Activated CD8-positive, alpha-beta memory T cell treated with anti-CD3 and anti-CD28 coated beads, Interleukin-2, amount 10 ng/mL, durations not matched to agents 7 days and 5 days (primary cell): Measurements from ENCODE around the gene TXNRD2. TPM values are rescaled to one million over a fixed set of nuclear protein-coding genes. Genes with fewer than 3 reads are reported as not detected.
"Not testable (repeated sequence)": the region's sequence is repeated elsewhere in the genome, so short reads cannot be mapped to it uniquely, and the experiment has no call there.

Source experiments
- ATAC-seq: fragments of 150-1000 bp; cut with Tn5 transposase; one replicate; pipeline ENCODE4 v1.10.0; 2021; ENCODE audit warnings: moderate library complexity
- CTCF ChIA-PET: fragments of 350-600 bp; sonication (Branson Sonifier 250); formaldehyde crosslinking; loops from one replicate; lab custom pipeline; 2021; ENCODE audit warnings: antibody characterized with exemption; lab: Charles Lee
- DNase-seq: peaks from one replicate; pipeline ENCODE4 v3.0.0-alpha.2; 2020
- H3K27ac Mint-ChIP-seq: one replicate; pipeline ENCODE4 v1.8.0; 2021; ENCODE audit warnings: mild to moderate bottlenecking, mixed read lengths
- H3K27me3 Mint-ChIP-seq: one replicate; pipeline ENCODE4 v1.8.0; 2021; ENCODE audit warnings: mixed read lengths
- H3K36me3 Mint-ChIP-seq: one replicate; pipeline ENCODE4 v1.8.0; 2021; ENCODE audit warnings: mild to moderate bottlenecking, mixed read lengths
- H3K4me1 Mint-ChIP-seq: one replicate; pipeline ENCODE4 v1.8.0; 2021; ENCODE audit warnings: mixed read lengths
- H3K4me3 Mint-ChIP-seq: one replicate; pipeline ENCODE4 v1.8.0; 2021; ENCODE audit warnings: mild to moderate bottlenecking, moderate library complexity, mixed read lengths
- H3K9me3 Mint-ChIP-seq: one replicate; pipeline ENCODE4 v1.8.0; 2022; ENCODE audit warnings: low read depth, mixed read lengths
- total RNA-seq, 2 experiments: library from RNA; stranded (reverse); gene quantifications; one replicate each; pipeline ENCODE4 v1.2.3, GENCODE V29; 2021

Gene TXNRD2
- total RNA-seq, 2 experiments from 2014 or later, result 20.5 to 23.1 TPM

DNA sequence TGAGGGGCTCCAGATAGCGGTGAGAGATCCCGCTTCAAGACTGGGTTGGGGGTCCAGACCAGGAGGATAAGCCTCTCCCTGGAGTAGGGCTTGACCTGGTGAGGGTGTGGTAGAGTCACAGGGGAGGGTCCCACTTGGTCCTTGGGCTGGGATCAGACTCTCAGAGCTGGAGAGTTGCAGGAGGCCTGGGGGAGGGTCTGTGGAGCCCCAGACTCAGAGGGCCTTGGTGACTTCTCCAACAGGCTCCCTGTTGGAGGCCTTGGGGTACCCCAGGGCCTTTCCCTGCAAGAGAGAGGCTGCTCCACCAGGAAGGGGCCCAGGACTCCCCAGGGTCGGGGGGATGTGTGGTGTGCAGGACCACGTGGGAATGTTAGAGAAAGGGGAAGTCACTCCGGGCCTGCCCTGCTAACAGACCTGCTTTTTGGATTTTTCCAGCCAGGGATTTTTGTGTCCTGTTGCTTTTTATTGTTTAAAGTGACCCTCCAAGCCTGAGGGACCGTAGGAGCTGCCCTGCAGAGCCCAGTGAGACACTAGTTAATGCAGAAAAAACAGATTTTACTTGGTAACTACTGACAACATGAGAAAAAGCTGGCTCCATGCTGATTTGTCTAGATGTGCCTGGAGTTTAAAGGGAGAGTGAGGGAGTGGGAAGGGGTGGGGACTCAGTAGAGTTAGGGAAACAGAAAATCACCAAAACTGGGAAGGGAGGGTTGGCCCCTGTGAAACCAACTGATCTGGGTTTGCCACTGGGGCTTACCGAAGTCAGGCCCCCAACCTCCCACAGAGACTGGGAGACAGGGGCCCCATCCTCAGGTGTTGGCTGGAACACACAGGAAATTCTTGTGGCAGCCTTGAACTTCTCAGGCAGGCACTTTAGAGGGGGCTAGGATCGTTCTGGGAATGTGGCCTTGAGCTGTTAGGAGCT, 801 bp upstream of the TXNRD2 start:
- ATAC-seq (peak; percentile 28), DNase-seq (no peak)
- CTCF ChIA-PET, result interaction anchor here (0.7 to 3.6 kb wide), 5 partner anchors 14 to 212 kb away, joined by 3 to 11 read pairs (median 9); no protein-coding TSS in a partner anchor

DNA sequence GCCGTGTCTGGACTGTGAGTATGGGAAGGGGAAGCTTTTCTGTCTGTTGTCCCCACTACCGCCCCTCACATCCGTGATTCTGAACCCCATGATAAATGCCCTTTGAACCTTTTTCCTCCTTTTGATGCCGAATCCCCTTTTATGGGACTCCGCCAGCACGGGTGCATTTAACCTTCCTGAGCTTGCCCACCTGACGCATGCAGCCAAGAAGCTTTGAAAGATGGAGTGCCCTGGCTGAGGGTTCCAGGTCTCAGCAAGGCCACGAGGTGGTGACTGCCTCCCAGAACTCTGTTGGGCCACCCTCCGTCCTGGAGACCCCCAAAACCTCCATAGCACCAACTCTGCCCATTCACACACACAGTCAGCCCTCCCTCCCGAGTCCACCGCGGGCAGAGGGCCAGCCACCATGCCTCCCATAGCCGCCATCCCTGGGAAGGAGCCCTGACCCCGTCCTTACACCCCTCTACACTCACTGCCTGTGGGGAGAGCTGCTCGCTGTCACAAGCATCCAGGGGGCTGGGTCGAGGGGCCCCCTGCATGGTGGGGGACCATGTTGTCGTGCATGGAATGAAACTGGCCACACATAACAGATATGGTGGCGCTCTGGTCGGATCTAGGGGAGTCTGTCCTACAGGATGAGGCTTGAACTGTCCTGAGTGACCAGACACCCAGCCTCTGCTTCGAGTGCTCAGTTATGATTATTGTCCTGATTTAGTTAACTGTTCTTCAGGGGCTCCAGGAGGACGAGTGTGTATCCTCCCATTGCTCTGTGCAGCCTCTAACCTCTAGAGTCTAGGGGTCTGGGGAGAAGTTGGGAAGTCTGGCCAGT, 868 bp downstream of the TXNRD2 start:
- H3K27ac Mint-ChIP-seq, result peak overlapping the region; percentile 96
- H3K9me3 Mint-ChIP-seq, result peaks cover 6% of the 10 kb centered on the region
- H3K4me3 Mint-ChIP-seq, result peak overlapping the region; percentile 96
- ATAC-seq, result no peak
- DNase-seq, result no peak
- H3K27me3 Mint-ChIP-seq, result no peaks in the 10 kb centered on the region
- peaks cover 20% of the 10 kb centered on the region for H3K4me1 Mint-ChIP-seq
- CTCF ChIA-PET, result interaction anchor here (2.3 to 3.6 kb wide), 2 partner anchors 30 to 210 kb away, joined by 11 read pairs; no protein-coding TSS in a partner anchor
- H3K36me3 Mint-ChIP-seq, result peaks cover 13% of the 10 kb centered on the region

More for the DNA sequence above, 801 bp upstream of the TXNRD2 start:
- Mint-ChIP-seq H3K4me1 (peaks cover 28% of the 10 kb centered on the region), H3K4me3 (peak overlapping the region; percentile 96), H3K9me3 (no peaks in the 10 kb centered on the region), H3K27me3 (no peaks in the 10 kb centered on the region), H3K36me3 (peaks cover 4% of the 10 kb centered on the region), H3K27ac (peak overlapping the region; percentile 96)

DNA sequence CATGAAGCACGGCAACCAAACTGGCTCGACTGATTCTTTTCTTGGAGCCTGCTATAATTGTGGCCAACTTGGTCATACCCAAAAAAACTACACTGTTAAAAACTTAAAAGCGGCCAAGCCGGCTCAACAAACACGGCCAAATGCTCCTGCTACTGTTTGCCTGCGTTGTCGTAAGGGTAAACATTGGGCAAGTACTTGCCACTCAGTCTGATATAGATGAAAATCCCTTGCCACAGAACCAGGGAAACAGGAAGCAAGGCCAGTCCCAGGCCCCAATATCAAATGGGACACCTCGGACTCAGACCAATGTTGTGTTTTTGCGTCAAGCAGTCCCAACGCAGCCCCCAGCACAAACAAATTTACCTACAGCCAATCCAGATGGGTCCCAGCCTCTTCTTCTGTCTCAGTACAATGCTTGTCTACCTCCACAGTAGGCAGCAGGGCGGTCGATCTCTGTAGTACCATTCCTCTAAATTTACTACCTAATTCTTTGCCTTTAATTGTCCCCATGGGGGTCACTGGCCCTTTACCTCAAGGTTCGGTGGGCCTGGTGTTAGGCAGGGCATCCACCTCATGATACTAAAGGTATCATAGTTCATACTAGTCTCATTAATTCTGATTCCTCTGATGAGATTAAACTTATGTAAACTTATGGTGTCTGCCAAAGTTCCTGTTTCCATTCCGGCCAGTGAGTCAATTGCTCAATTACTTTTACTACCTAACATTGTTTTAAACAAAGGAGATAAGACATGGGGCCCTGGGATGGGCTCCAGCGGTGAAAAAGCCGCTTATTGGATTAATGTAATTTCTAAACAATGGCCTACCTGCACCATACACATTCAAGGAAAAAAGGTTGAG, 3.8 kb downstream of the TXNRD2 start:
- H3K36me3 Mint-ChIP-seq, result peaks cover 16% of the 10 kb centered on the region
- no peak for ATAC-seq
- H3K4me1 Mint-ChIP-seq, result peaks cover 10% of the 10 kb centered on the region
- no peak overlapping the region for H3K27ac Mint-ChIP-seq
- peaks cover 6% of the 10 kb centered on the region for H3K9me3 Mint-ChIP-seq
- no peaks in the 10 kb centered on the region for H3K27me3 Mint-ChIP-seq
- no peak overlapping the region for H3K4me3 Mint-ChIP-seq
- CTCF ChIA-PET, result no interaction called here
- DNase-seq, result no peak

DNA sequence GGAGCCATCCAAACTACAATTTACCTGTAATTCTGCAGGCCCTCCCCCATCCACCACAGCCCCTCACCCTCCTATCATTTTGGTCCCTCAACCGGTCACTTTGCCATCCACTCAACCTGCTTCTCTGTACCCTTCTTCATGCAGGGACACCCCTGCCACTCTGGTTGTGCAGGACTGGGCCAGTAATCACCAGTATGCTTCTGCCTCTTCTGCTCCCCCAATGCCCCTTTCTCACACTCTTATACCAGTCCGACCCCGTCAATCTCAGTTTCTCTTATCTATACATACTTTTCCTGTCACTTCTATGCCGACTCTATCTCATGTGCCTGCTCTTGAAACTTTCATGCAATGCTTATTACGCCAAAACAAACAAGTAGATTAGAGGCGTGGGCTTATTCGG, 5.1 kb downstream of the TXNRD2 start:
- CTCF ChIA-PET, result no interaction called here
- H3K4me1 Mint-ChIP-seq, result peaks cover 5% of the 10 kb centered on the region

DNA sequence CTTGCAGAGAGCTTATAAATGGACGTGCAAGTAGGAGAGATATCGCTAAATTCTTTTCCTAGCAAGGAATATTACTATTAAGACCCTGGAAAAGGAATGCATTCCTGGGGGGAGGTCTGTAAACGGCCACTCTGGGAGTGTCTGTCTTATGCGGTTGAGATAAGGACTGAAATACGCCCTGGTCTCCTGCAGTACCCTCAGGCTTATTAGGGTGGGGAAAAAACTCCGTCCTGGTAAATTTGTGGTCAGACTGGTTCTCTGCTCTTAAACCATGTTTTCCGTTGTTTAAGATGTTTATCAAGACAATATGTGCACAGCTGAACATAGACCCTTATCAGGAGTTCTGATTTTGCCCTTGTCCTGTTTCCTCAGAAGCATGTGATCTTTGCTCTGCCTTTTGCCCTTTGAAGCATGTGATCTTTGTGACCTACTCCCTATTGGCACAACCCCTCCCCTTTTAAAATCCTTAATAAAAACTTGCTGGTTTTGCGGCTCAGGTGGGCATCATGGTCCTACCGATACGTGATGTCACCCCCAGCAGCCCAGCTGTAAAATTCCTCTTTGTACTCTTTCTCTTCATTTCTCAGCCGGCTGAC, 6.4 kb downstream of the TXNRD2 start:
- ATAC-seq, H3K27ac Mint-ChIP-seq, CTCF ChIA-PET, H3K4me3 Mint-ChIP-seq, H3K4me1 Mint-ChIP-seq, H3K9me3 Mint-ChIP-seq, H3K27me3 Mint-ChIP-seq, DNase-seq: not testable (repeated sequence)
- H3K36me3 Mint-ChIP-seq, result peaks cover 16% of the 10 kb centered on the region

More for the DNA sequence above, 5.1 kb downstream of the TXNRD2 start:
- no peak overlapping the region for H3K27ac Mint-ChIP-seq
- no peak overlapping the region for H3K4me3 Mint-ChIP-seq
- ATAC-seq (no peak), DNase-seq (no peak)
- H3K9me3 Mint-ChIP-seq, result peaks cover 6% of the 10 kb centered on the region
- H3K27me3 Mint-ChIP-seq, result no peaks in the 10 kb centered on the region
- peaks cover 16% of the 10 kb centered on the region for H3K36me3 Mint-ChIP-seq

DNA sequence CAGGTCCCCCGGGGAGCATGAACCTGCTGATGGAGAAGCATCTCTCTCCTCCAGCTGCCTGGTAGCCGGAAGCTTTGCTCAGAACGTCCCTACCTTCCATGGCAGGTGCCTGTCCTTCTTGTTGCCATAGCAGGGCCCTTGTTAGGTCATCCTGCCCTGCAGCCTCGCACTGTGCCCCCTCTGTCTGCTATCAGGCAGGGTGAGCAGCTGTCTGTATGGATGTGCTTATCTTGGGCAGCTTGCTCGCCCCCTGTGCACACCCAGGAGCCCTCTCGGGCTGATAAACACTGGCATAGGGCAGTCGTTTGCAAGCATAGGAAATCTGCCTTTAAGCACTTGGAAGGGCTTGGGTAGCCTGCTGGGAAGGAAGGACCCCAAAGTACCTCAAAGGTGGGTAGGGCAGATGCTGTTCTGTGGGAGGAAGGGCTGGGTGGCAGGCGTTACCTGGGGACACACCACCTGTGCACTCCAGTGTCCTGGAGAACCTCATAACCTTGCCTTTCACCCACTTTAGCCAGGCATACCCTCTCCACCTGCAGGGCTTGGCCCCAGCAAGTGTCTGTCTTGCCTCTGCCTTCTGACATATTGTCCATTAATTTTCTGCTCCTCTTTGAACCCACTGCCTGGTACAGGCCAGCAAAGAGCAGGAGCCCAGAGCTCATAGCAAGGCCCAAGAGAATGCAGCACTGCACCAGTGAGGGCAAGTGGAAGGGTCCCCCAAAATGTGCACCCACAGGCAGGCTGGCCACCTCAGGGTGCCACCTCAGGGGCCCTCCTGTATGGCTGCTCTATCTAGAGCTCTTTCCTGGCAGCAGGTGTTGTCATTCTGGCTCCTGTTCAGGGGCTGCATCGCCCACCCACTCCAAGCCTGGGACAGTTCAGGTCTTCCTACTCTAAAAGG, 8.0 kb downstream of the TXNRD2 start:
- Mint-ChIP-seq H3K27ac (no peak overlapping the region), H3K27me3 (no peaks in the 10 kb centered on the region), H3K4me1 (no peaks in the 10 kb centered on the region), H3K9me3 (peaks cover 6% of the 10 kb centered on the region), H3K4me3 (no peak overlapping the region), H3K36me3 (peaks cover 16% of the 10 kb centered on the region)
- DNase-seq, result no peak
- ATAC-seq, result no peak
- CTCF ChIA-PET, result interaction anchor here (1.0 kb wide), 1 partner anchor 41 kb away, joined by 4 read pairs; no protein-coding TSS in a partner anchor

DNA sequence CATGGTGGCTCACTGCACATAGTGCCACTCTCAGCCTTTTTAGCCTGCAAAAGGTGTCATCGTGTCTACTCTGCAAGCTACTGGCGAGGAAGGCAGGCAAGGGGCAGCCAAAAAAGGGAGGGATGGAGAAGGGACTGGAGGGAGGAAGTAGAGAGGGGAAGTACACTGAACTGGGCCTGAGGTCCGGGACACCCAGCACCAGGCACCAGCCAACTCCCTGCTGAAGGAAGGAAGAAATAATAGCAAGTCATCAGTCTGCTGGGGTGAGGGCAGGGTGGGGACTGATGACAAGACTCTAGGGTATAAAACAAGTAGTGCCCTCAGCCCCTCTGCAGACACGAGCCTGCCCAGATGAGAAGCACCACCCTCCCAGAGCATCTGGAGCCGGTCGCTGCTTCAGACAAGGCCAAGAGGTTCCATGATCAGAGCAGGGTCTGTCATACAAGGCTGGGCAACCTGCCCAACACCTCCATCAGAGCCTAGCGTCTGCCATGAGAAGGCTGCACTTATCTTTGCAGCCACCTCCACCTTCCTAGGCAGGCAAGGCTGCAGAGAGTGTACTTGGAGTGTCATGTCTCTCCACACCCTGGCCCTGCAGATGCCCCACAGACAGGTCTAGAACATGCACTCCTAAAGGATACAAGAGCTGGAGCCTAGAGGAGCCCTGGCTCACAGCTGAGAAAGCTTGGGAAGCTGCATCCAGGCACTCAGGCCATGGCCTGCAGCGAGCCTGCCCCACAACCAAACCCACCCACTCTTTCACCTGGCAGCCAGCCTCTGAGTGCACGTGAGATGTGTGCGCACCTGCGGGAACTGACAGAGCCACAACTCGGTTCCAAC, 9.0 kb downstream of the TXNRD2 start:
- ATAC-seq (no peak), DNase-seq (no peak)
- peaks cover 6% of the 10 kb centered on the region for H3K9me3 Mint-ChIP-seq
- peaks cover 16% of the 10 kb centered on the region for H3K36me3 Mint-ChIP-seq
- no peaks in the 10 kb centered on the region for H3K27me3 Mint-ChIP-seq
- H3K4me1 Mint-ChIP-seq, result no peaks in the 10 kb centered on the region
- no peak overlapping the region for H3K27ac Mint-ChIP-seq
- H3K4me3 Mint-ChIP-seq, result no peak overlapping the region
- CTCF ChIA-PET, result no interaction called here

DNA sequence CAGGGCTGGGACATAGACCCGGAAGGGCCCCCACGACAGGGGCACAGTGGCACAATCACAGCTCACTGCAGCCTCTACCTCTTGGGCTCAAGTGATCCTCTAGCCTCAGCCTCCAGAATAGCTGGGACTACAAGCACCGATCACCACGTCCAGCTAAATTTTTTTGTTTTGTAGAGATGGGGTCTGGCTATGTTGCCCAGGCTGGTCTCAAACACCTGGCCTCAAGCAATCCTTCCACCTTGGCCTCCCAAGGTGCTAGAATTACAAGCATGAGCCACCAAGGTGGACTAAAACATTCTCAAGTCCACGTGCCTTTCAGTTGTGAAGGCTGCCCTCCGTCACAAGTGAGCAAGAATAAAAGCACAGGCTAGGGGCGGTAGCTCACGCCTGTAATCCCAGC, 10.1 kb downstream of the TXNRD2 start:
- Mint-ChIP-seq H3K9me3 (peaks cover 4% of the 10 kb centered on the region), H3K36me3 (peaks cover 13% of the 10 kb centered on the region), H3K4me1 (no peaks in the 10 kb centered on the region), H3K4me3 (no peak overlapping the region), H3K27ac (no peak overlapping the region), H3K27me3 (no peaks in the 10 kb centered on the region)
- DNase-seq, result no peak
- CTCF ChIA-PET, result no interaction called here
- no peak for ATAC-seq

DNA sequence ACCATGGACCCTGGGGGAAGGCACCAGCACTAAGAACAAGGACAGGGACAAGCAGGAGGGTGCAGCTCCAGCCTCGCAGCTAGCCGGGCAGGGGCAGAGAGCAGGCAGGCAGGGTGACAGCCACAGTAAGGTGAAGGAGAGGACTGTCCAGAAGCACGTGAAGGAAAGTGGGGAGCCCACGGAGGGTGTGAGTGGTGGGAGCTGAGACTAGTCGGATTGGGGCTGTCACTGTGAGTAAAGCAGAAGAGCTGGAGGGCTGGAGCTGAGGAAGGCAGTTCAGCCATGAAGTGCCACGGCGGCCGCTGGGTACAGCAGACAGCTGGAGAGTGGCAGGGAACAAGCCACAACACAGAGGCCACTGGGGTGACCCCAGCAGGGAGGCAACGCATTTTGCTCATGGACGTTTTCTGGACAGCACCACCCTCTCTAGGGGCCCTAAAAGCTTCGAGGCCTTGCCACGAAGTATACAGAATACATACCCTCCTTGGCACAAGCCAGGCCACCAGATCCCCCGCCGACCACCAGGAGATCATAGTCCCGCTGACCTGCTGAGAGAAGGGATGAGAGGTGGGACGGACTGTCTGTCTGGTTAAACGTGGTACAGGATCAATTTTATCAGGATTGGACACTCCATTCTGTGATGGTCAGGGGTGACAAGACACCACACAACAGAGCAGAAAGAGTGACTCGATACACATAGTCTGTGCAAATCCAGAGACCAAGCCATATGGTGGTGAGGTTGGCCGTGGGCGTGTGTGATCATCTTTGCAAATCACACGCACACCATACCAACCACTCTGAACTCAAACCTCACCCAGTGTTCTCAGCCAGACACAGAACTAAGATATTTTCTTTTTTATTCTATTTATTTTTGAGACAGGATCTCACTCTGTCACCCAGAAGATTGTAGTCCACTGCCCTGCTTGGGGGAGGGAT, 10.8 kb downstream of the TXNRD2 start:
- no peaks in the 10 kb centered on the region for H3K27me3 Mint-ChIP-seq
- no peak overlapping the region for H3K4me3 Mint-ChIP-seq
- CTCF ChIA-PET, result no interaction called here
- H3K27ac Mint-ChIP-seq, result no peak overlapping the region
- no peaks in the 10 kb centered on the region for H3K9me3 Mint-ChIP-seq
- DNase-seq (no peak), ATAC-seq (no peak)
- peaks cover 7% of the 10 kb centered on the region for H3K36me3 Mint-ChIP-seq
- no peaks in the 10 kb centered on the region for H3K4me1 Mint-ChIP-seq
